ENCODE data around the gene ATN1.

ATN1 gene

GRCh38 chr12:6944381-6945186 lies 16.8 kb downstream of the ATN1 start:
- peak; percentile 71 for DNase-seq (ENCODE audit: low read depth)

- no peak for DNase-seq (ENCODE audit: low read depth)
Observed at GRCh38 chr12:6945613-6946012, 17.9 kb downstream of the ATN1 start.

GRCh38 chr12:6946033-6946919 lies 18.5 kb downstream of the ATN1 start:
- DNase-seq (ENCODE audit: low read depth), result no peak

GRCh38 chr12:6946920-6947374 lies 19.2 kb downstream of the ATN1 start:
- DNase-seq (ENCODE audit: low read depth), result no peak

- DNase-seq (ENCODE audit: low read depth), result no peak
Observed at GRCh38 chr12:6947615-6948014, 19.9 kb downstream of the ATN1 start.

GRCh38 chr12:6948873-6949594 lies 21.3 kb downstream of the ATN1 start:
- no peak for DNase-seq (ENCODE audit: low read depth)

GRCh38 chr12:6950401-6950801 lies 22.6 kb downstream of the ATN1 start:
- DNase-seq (ENCODE audit: low read depth), result no peak

GRCh38 chr12:6950811-6951540 lies 23.2 kb downstream of the ATN1 start, which contains the start of gene PTPN6:
TSS of gene PTPN6 (plus strand) at chr12:6951356. CDS start at chr12:6951513, 157 bp downstream.
- no peak for DNase-seq (ENCODE audit: low read depth)

GRCh38 chr12:6951551-6952120 lies 23.9 kb downstream of the ATN1 start:
- no peak for DNase-seq (ENCODE audit: low read depth)

- no peak for DNase-seq (ENCODE audit: low read depth)
Observed at GRCh38 chr12:6952121-6952862, 24.5 kb downstream of the ATN1 start.

- DNase-seq (ENCODE audit: low read depth), result no peak
Observed at GRCh38 chr12:6952863-6953441, 25.2 kb downstream of the ATN1 start.

GRCh38 chr12:6953442-6954315 lies 25.9 kb downstream of the ATN1 start:
- DNase-seq (ENCODE audit: low read depth), result peak; percentile 80

- DNase-seq (ENCODE audit: low read depth), result no peak
Observed at GRCh38 chr12:6954316-6955107, 26.8 kb downstream of the ATN1 start.

GRCh38 chr12:6955108-6956020 lies 27.6 kb downstream of the ATN1 start:
- DNase-seq (ENCODE audit: low read depth), result no peak

GRCh38 chr12:6956021-6956727 lies 28.4 kb downstream of the ATN1 start:
- DNase-seq (ENCODE audit: low read depth), result no peak

GRCh38 chr12:6957151-6957701 lies 29.5 kb downstream of the ATN1 start:
- DNase-seq (ENCODE audit: low read depth), result no peak
